CD4-positive, alpha-beta T cell treated with Interleukin-21 for 1 hour (primary cell): ENCODE results near the gene ZNF317.
"Not testable (repeated sequence)": the region's sequence is repeated elsewhere in the genome, so short reads cannot be mapped to it uniquely, and the experiment has no call there.

Experiments used
- DNase-seq: peaks from one replicate; pipeline ENCODE4 v3.0.0-alpha.2; 2020

ZNF317 gene

DNA sequence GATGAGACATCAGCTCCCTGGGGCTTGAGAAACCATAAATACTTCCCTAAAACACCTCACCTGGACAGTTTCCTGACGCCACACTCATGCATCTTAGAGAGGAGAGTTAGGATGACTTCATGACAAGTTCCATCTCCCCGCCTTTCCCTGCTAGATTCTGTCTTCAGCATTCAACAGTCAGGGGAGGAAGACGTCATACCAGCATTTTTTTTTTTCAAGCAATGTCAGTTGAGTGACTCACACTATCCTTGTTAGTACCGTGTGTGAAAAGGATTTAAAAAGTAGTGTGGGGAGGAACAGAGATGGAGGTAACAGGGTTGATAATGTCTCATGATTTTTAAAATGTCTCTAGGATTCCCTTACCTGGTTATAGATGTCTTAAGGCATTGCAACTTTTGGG lies 38.7 kb downstream of the ZNF317 start, which contains the start of gene OR7D2:
TSS of gene OR7D2 (plus strand) at position 79 of the 400 bp plus-strand sequence. CDS start 6,803 bp downstream, outside the sequence.
- DNase-seq: no peak

DNA sequence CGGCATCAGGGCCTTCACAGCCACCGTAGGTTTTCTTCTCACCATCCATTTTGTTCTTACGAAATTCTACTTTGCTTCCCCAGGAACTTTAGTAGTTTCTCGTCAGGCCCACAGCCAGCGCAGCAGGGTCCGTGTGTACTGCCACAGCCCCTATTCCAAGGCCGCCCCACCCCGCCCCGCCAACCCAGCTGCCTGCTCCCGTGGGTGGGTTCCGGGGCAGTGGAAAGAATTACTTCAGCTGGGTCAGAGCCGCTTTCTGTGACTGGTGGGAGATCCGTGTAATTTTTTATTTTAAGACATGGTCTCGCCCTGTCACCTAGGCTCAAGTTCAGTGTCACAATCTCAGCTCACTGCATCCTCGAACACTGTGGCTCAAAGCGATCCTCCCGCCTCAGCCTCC lies 42.8 kb downstream of the ZNF317 start:
- DNase-seq: no peak

DNA sequence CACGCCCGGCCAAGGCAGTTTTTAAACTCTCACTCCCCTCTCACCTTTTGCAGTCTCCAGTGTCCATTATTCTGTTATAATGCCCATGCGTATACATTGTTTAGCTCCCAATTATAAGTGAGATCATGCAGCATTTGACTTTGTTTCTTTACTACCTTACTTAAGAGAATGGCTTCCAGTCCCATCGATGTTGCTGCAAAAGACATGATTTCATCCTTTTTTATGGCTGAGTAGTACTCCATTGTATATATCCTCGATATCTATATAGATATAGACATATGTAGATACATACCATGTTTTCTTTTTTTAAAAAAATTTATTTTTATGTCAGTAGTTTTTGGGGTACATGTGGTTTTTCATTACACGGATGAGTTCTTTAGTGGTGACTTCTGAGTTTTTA lies 47.0 kb downstream of the ZNF317 start:
- no peak for DNase-seq

DNA sequence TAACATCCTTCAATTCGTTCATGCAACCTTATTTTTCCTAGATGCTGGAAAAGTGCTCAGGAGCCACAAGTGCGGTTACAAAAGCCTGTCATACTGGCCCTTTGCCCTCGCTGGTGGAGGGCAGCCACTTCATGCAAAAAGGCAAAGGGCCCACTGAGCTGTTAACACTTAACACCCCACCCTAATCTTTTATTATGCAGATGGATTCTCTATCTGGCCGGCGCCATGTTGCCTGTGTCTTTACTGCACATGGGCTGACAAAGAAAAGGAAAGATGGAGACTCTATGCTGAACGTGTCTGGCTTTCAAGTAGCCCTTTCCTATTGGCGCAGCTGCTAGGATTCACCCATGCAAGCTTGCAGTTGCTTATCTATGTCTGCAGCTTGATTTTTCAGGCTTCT lies 49.3 kb downstream of the ZNF317 start:
- DNase-seq: no peak

DNA sequence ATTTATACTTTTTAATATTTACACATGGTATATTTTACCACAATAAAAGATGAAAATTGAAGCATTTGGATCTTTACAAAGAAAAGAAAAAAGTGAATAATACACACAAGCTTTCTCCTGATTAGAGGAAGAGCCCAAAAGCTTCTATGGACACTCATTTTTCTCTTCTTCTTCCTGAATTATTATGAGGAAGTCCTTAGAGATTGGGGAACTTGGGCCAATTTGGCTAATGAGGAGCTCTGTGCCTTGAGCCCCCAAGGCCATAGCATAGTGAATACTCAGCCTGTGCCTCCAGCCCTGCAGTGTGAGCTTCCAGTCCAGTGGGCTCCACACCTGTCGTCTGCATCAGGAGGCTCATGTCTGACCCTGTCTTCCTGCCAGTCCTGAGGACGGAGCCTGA lies 57.8 kb downstream of the ZNF317 start:
- not testable (repeated sequence) for DNase-seq

DNA sequence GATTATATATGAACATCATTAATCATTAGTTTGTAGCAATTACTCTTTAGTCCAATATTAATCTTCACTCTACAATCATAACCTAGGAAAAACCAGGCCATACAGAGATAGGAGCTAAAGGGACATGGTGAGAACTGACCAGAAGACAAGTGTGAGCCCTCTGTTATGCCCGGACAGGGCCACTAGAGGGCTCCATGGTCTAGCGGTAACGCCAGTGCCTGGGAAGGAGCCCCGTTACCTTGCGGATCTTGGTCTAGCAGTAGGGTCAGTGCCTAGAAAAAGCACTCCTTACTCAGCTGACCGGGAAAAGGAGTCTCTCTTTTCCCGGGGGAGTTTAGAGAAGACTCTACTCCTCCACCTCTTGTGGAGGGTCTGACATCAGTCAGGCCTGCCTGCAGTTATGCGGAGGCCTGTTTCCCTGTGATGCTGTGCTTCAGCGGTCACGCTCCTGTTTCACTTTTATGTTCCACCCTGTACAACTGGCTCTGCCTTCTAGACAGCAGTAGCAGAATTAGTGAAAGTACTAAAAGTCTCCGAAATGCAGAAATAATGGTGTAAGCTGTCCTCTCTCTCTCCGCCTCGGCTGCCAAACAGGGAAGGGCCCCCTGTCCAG lies 65.4 kb downstream of the ZNF317 start:
- DNase-seq: peak; percentile 65
